H9 (cell line): ENCODE measurements around the gene RTP1. TPM values are rescaled to one million over a fixed set of nuclear protein-coding genes. Genes with fewer than 3 reads are reported as not detected.
A peak's percentile ranks its signal among the peaks of the same experiment; 100 is the strongest.
"Not testable (repeated sequence)": the region's sequence is repeated elsewhere in the genome, so short reads cannot be mapped to it uniquely, and the experiment has no call there.

ENCODE experiments used
- DNase-seq: peaks from one replicate; pipeline ENCODE4 v3.0.0-alpha.2; 2017
- H2AFZ ChIP-seq: one replicate; pipeline ENCODE4 v1.6.1; 2013; ENCODE audit warnings: mild to moderate bottlenecking, low read length, control low read depth, moderate library complexity
- H2AK5ac ChIP-seq: 2 replicates; pipeline ENCODE4 v1.6.1; 2013; ENCODE audit warnings: low read length, control low read depth, mixed read lengths; ENCODE audit not compliant: insufficient read length
- H2BK120ac ChIP-seq: one replicate; pipeline ENCODE4 v1.6.1; 2013; ENCODE audit warnings: low read depth, mild to moderate bottlenecking, low read length, control low read depth, inconsistent platforms; ENCODE audit not compliant: poor library complexity, severe bottlenecking
- H2BK12ac ChIP-seq: 2 replicates; pipeline ENCODE4 v1.6.1; 2013; ENCODE audit warnings: low read length, control low read depth, mixed read lengths, low read depth; ENCODE audit not compliant: insufficient read length
- H2BK15ac ChIP-seq: 2 replicates; pipeline ENCODE4 v1.6.1; 2013; ENCODE audit warnings: low read depth, low read length, control low read depth
- H2BK20ac ChIP-seq: one replicate; pipeline ENCODE4 v1.6.1; 2013; ENCODE audit warnings: low read depth, mild to moderate bottlenecking, low read length, control low read depth, inconsistent platforms; ENCODE audit not compliant: poor library complexity, severe bottlenecking
- H2BK5ac ChIP-seq: 2 replicates; pipeline ENCODE4 v1.6.1; 2013; ENCODE audit warnings: low read length, control low read depth, mixed read lengths; ENCODE audit not compliant: insufficient read length
- H3K14ac ChIP-seq: 2 replicates; pipeline ENCODE4 v1.6.1; 2013; ENCODE audit warnings: low read length, control low read depth; ENCODE audit not compliant: insufficient read depth
- H3K18ac ChIP-seq: 2 replicates; pipeline ENCODE4 v1.6.1; 2013; ENCODE audit warnings: low read depth, mild to moderate bottlenecking, mixed read lengths, low read length, control low read depth; ENCODE audit not compliant: insufficient read length
- H3K23ac ChIP-seq: 2 replicates; pipeline ENCODE4 v1.6.1; 2013; ENCODE audit warnings: low read length, control low read depth, mixed read lengths, low read depth; ENCODE audit not compliant: insufficient read length
- H3K23me2 ChIP-seq: 2 replicates; pipeline ENCODE4 v1.6.1; 2013; ENCODE audit warnings: low read depth, mild to moderate bottlenecking, mixed read lengths, low read length, control low read depth; ENCODE audit not compliant: insufficient read length, poor library complexity, severe bottlenecking
- H3K27ac ChIP-seq: 2 replicates; pipeline ENCODE4 v1.5.1; 2013; ENCODE audit warnings: low read length, control low read depth, mixed read lengths, low read depth; ENCODE audit not compliant: insufficient read length
- H3K27me3 ChIP-seq: 2 replicates; pipeline ENCODE4 v1.6.1; 2013; ENCODE audit warnings: low read length, control low read depth, inconsistent platforms; ENCODE audit not compliant: insufficient read depth
- H3K4ac ChIP-seq: 2 replicates; pipeline ENCODE4 v1.6.1; 2013; ENCODE audit warnings: low read depth, mild to moderate bottlenecking, control low read depth, inconsistent platforms, low read length, moderate library complexity
- H3K4me1 ChIP-seq: 2 replicates; pipeline ENCODE4 v1.6.1; 2013; ENCODE audit warnings: low read length, control low read depth, inconsistent platforms; ENCODE audit not compliant: insufficient read depth
- H3K4me2 ChIP-seq: 2 replicates; pipeline ENCODE4 v1.6.1; 2013; ENCODE audit warnings: low read length, control low read depth, mixed read lengths; ENCODE audit not compliant: insufficient read length, insufficient read depth
- H3K56ac ChIP-seq: 2 replicates; pipeline ENCODE4 v1.6.1; 2013; ENCODE audit warnings: low read depth, mild to moderate bottlenecking, mixed read lengths, low read length, control low read depth; ENCODE audit not compliant: insufficient read length
- H3K79me1 ChIP-seq: 2 replicates; pipeline ENCODE4 v1.6.1; 2013; ENCODE audit warnings: low read depth, mild to moderate bottlenecking, moderate library complexity, low read length, control low read depth, inconsistent platforms; ENCODE audit not compliant: insufficient read depth, poor library complexity, severe bottlenecking
- H3K79me2 ChIP-seq: 2 replicates; pipeline ENCODE4 v1.6.1; 2013; ENCODE audit warnings: low read length, control low read depth, inconsistent platforms; ENCODE audit not compliant: insufficient read depth
- H3K9ac ChIP-seq: 2 replicates; pipeline ENCODE4 v1.6.1; 2013; ENCODE audit warnings: low read length, control low read depth, mixed read lengths; ENCODE audit not compliant: insufficient read length; ENCODE audit errors: extremely low read depth
- H3K9me3 ChIP-seq: one replicate; pipeline ENCODE4 v1.6.1; 2013; ENCODE audit warnings: low read depth, low read length, inconsistent platforms; ENCODE audit not compliant: control insufficient read depth
- H3T11ph ChIP-seq: one replicate; pipeline ENCODE4 v1.6.1; 2013; ENCODE audit warnings: mild to moderate bottlenecking, low read length, control low read depth, inconsistent platforms
- H4K20me1 ChIP-seq: one replicate; pipeline ENCODE4 v1.6.1; 2013; ENCODE audit not compliant: control insufficient read depth, insufficient read length, insufficient read depth
- H4K5ac ChIP-seq: 2 replicates; pipeline ENCODE4 v1.6.1; 2013; ENCODE audit warnings: low read depth, mild to moderate bottlenecking, mixed read lengths, low read length, control low read depth; ENCODE audit not compliant: insufficient read length
- H4K8ac ChIP-seq: replicated peaks from 2 replicates; pipeline ENCODE4 v1.6.1; 2013; ENCODE audit warnings: low read length, control low read depth, mixed read lengths, low read depth; ENCODE audit not compliant: insufficient read length
- H4K91ac ChIP-seq: 2 replicates; pipeline ENCODE4 v1.6.1; 2013; ENCODE audit warnings: low read depth, mild to moderate bottlenecking, moderate library complexity, mixed read lengths, low read length, control low read depth; ENCODE audit not compliant: insufficient read length
- H3K27ac Mint-ChIP-seq, 3 experiments: 2 replicates in 2 of 3; 3 replicates in 1 of 3; pipeline ENCODE4 v1.8.0; 2020 to 2021; ENCODE audit warnings: mixed read lengths in 3 of 3, mild to moderate bottlenecking in 1 of 3, moderate library complexity in 1 of 3
- H3K27me3 Mint-ChIP-seq: 2 replicates; pipeline ENCODE4 v1.8.0; 2021; ENCODE audit warnings: low read depth, mild to moderate bottlenecking, moderate library complexity, mixed read lengths
- H3K36me3 Mint-ChIP-seq, 3 experiments: 2 replicates in 2 of 3; 3 replicates in 1 of 3; pipeline ENCODE4 v1.8.0; 2020 to 2021; ENCODE audit warnings: low read depth in 3 of 3, mixed read lengths in 3 of 3; ENCODE audit not compliant: insufficient read depth in 1 of 3
- H3K4me1 Mint-ChIP-seq, 2 experiments: 2 replicates each; pipeline ENCODE4 v1.8.0; 2020; ENCODE audit warnings: mixed read lengths in 2 of 2
- H3K4me3 Mint-ChIP-seq, 2 experiments: 2 replicates in 1 of 2; 3 replicates in 1 of 2; pipeline ENCODE4 v1.8.0; 2020 to 2021; ENCODE audit warnings: mild to moderate bottlenecking in 2 of 2, mixed read lengths in 2 of 2, moderate library complexity in 1 of 2
- H3K9me3 Mint-ChIP-seq, 2 experiments: 2 replicates in 1 of 2; 3 replicates in 1 of 2; pipeline ENCODE4 v1.8.0; 2020; ENCODE audit warnings: mild to moderate bottlenecking in 2 of 2, mixed read lengths in 2 of 2, moderate library complexity in 1 of 2
- WGBS: extraction: QIAGEN DNeasy Blood & Tissue Kit; methylation state at CpG from one replicate; pipeline ENCODE4 v1.1.7; 2013; ENCODE audit warnings: missing lambda C conversion rate, low lambda C conversion rate, mixed read lengths; ENCODE audit not compliant: insufficient read length; ENCODE audit errors: extremely low coverage; 5-methylcytosine and 5-hydroxymethylcytosine counted together
- total RNA-seq: library from RNA; stranded (reverse); gene quantifications from 2 replicates; pipeline ENCODE4 v1.2.1, GENCODE V29; 2021
- TF ChIP-seq, protein P1 (sequence below): fragments of 200-600 bp; sonication (generic); conservative IDR thresholded peaks from 3 replicates; pipeline ENCODE4 v1.8.0; 2021; ENCODE audit warnings: antibody characterized with exemption, mild to moderate bottlenecking

The RTP1 gene
- total RNA-seq, 1 experiment from 2014 or later: 6.6 TPM

DNA sequence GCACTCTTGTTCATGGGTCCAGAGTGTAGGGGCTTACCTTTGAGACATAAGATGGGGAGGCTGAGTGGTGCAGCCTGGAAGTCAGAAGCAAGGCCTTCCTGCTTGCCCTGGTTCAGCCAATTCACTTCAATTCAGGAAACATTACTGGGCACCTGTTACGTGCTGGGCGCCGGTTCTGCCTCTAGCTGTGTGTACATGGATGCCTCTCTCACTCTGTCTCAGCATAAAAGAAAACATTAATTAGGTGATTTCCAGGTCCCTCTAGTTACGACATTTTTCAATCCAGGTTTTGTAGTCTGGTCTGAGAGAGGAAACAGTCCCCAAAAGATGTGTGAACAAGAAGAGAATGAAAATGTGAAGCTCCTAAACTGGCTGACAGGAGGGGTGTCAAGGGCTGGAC is 1.2 kb downstream of the RTP1 start:
- no peaks in the 10 kb centered on the region for H4K20me1 ChIP-seq
- no peak overlapping the region for H2BK5ac ChIP-seq
- Mint-ChIP-seq H3K4me3 (no peak overlapping the region), H3K27ac (peak overlapping the region in 1 of 3 experiments; percentile 63; a peak in 1 of 7 replicates), H3K4me1 (peaks cover 7 to 27% of the 10 kb centered on the region in 2 experiments), H3K9me3 (no peaks in the 10 kb centered on the region), H3K36me3 (peaks cover 0 to 2% (median 2%) of the 10 kb centered on the region in 3 experiments; a peak in 2 of 7 replicates), H3K27me3 (peaks cover 2% of the 10 kb centered on the region)
- no peak overlapping the region for H2BK20ac ChIP-seq
- DNase-seq: no peak
- no peak overlapping the region for H3K18ac ChIP-seq
- WGBS: no CpG with 5 or more reads among the region's 4 CpGs
- H2BK120ac ChIP-seq: no peak overlapping the region
- TF ChIP-seq, protein P1, sequence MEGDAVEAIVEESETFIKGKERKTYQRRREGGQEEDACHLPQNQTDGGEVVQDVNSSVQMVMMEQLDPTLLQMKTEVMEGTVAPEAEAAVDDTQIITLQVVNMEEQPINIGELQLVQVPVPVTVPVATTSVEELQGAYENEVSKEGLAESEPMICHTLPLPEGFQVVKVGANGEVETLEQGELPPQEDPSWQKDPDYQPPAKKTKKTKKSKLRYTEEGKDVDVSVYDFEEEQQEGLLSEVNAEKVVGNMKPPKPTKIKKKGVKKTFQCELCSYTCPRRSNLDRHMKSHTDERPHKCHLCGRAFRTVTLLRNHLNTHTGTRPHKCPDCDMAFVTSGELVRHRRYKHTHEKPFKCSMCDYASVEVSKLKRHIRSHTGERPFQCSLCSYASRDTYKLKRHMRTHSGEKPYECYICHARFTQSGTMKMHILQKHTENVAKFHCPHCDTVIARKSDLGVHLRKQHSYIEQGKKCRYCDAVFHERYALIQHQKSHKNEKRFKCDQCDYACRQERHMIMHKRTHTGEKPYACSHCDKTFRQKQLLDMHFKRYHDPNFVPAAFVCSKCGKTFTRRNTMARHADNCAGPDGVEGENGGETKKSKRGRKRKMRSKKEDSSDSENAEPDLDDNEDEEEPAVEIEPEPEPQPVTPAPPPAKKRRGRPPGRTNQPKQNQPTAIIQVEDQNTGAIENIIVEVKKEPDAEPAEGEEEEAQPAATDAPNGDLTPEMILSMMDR: no peak
- no peaks in the 10 kb centered on the region for H3K9me3 ChIP-seq
- H3K56ac ChIP-seq: no peak overlapping the region
- H3K4ac ChIP-seq: no peak overlapping the region
- H3K27ac ChIP-seq: no peak overlapping the region
- no peak overlapping the region for H3K4me2 ChIP-seq
- H4K8ac ChIP-seq: no peak overlapping the region
- H4K5ac ChIP-seq: no peak overlapping the region
- H2BK15ac ChIP-seq: no peak overlapping the region
- H3K14ac ChIP-seq: no peak overlapping the region
- H3K79me1 ChIP-seq: no peaks in the 10 kb centered on the region
- H3K23ac ChIP-seq: no peak overlapping the region
- H3T11ph ChIP-seq: no peak overlapping the region
- no peak overlapping the region for H2AFZ ChIP-seq
- H3K79me2 ChIP-seq: no peaks in the 10 kb centered on the region
- H3K27me3 ChIP-seq: no peaks in the 10 kb centered on the region
- H3K9ac ChIP-seq: no peak overlapping the region
- H4K91ac ChIP-seq: no peak overlapping the region
- H2BK12ac ChIP-seq: no peak overlapping the region
- H3K4me1 ChIP-seq: peaks cover 3% of the 10 kb centered on the region; the same call in 1 of the 2 replicates
- no peak overlapping the region for H2AK5ac ChIP-seq
- no peaks in the 10 kb centered on the region for H3K23me2 ChIP-seq

DNA sequence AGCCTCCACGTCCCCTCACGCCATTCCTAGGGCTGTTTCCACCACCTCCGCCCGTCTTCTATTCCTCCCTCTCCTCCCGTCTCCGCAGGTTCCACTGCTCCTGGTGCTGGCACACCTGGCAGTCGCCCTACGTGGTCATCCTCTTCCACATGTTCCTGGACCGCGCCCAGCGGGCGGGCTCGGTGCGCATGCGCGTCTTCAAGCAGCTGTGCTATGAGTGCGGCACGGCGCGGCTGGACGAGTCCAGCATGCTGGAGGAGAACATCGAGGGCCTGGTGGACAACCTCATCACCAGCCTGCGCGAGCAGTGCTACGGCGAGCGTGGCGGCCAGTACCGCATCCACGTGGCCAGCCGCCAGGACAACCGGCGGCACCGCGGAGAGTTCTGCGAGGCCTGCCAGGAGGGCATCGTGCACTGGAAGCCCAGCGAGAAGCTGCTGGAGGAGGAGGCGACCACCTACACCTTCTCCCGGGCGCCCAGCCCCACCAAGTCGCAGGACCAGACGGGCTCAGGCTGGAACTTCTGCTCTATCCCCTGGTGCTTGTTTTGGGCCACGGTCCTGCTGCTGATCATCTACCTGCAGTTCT is 2.3 kb downstream of the RTP1 start:
- H3K27me3 Mint-ChIP-seq, H3K27me3 ChIP-seq, H4K20me1 ChIP-seq, H3T11ph ChIP-seq, H3K23me2 ChIP-seq, H3K14ac ChIP-seq, H3K36me3 Mint-ChIP-seq, H3K79me1 ChIP-seq, H3K27ac Mint-ChIP-seq, H4K5ac ChIP-seq, H3K9me3 Mint-ChIP-seq, H2BK15ac ChIP-seq, H3K4ac ChIP-seq, H2BK12ac ChIP-seq, DNase-seq, H2AFZ ChIP-seq, H3K27ac ChIP-seq, H4K8ac ChIP-seq, H2AK5ac ChIP-seq, H2BK5ac ChIP-seq, H3K79me2 ChIP-seq, H3K4me3 Mint-ChIP-seq, H2BK120ac ChIP-seq, H3K56ac ChIP-seq, H2BK20ac ChIP-seq, H3K4me1 ChIP-seq, H3K23ac ChIP-seq, H3K9ac ChIP-seq, H3K9me3 ChIP-seq, H3K18ac ChIP-seq, H3K4me2 ChIP-seq, H4K91ac ChIP-seq: not testable (repeated sequence)
- peaks cover 7 to 27% of the 10 kb centered on the region in 2 experiments for H3K4me1 Mint-ChIP-seq
- no CpG with 5 or more reads among the region's 44 CpGs for WGBS
